Measurements from ENCODE around the gene SLC22A23.
"Not testable (repeated sequence)": the region's sequence is repeated elsewhere in the genome, so short reads cannot be mapped to it uniquely, and the experiment has no call there.

SLC22A23 gene

DNA sequence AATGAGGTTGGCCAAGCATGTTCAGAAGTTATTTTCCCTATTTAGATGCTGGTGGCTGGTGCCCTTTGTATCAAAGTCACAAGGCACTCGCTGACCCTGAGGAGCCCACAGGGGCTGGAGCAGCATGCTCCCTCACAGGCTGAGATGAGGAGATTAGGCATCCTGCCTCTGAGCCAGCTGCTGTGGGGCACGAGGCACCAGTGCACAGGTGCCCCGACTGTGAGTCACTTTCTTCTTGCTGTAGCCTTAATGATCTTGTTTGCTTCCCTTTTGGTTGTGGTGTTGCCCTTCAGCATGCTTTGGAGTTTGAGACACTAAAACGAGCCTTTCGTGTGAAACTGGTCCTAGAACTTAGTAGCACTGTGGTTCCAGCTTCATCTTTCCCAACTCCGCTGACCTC is 193.8 kb downstream of the SLC22A23 start:
- DNase-seq (ENCODE audit: low read depth) = no peak

DNA sequence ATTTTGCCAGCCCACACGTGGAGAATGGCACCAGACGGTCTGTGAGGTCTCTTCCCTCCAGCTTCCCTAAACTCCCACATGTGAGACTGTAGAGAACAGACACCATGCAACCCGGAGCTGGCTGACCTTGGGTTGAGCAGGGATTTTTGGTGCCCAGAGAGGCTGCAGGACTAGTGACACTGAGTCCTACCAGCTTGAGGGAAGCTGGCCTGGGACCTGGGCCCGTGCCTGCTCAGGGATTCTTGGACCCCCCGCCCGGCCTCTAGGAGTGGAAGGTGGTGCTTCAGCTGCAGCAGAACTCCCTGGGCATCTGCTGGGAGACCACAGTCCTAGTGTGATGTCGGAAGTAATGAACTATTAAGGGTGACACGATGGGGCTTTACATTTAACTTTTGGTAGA is 194.9 kb downstream of the SLC22A23 start:
- no peak for DNase-seq (ENCODE audit: low read depth)

- DNase-seq (ENCODE audit: low read depth) = no peak
Measured at GRCh38 chr6:3261518-3261820, 195.4 kb downstream of the SLC22A23 start.

DNA sequence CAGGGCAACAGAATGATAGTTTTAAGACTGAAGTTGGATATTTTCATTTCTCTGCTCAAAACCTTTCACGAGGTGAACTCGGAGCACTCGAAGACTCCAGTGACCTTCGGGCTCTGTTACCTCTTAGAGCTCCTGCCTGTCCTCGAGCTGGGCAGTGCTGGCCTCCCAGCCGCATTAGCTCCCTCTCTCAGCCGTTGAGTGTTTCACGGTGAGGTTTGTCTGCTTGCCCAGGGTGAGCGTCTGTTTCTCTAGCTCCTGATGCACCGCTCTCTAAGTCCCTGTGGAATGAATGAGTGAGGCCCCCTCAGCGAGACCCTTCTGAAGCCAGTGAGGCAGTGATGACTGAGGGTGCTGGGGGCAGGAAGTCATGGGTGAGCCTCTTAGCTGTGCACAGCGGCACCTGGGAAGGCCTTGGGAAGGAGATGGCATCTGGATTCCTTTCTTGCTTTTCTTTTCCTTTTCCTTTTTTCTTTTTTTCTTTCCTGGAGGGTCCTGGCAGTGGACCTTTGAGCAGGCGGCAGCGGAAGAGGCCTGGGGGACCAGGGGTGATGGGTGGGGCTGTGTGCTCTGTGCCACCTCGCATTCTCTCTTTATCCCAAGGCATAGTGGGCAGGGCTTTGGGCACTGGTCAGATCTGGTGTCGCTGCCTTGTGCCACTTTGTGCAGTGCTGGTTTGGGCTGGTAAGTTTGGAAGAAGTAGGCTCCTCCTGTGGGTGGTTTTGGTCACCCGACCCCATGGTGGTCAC is 195.9 kb downstream of the SLC22A23 start:
- DNase-seq (ENCODE audit: low read depth) = no peak

- no peak for DNase-seq (ENCODE audit: low read depth)
Measured at GRCh38 chr6:3260296-3260695, 196.6 kb downstream of the SLC22A23 start.

DNA sequence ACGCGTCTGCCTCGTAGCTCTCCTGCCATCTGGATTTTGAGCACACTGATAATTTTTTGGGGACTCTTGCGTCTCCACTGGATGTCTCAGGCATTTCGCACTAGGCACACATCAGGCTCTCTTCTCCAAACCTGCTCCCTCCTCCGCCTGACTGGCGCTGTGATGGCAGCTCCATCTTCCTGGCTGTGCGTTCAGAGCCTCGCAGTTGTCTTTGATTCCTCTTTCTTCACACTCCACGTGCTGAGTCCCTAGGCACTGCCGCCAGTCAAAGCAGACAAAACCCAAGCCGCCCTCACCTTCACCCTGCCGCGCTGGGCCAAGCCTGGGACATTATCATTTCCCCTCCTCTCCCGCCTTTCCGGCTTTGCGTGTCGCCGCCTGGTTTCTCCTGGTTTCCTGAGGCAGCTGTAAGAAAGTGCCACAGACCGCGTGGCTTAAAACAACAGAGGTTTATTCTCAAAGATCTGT is 197.3 kb downstream of the SLC22A23 start:
- no peak for DNase-seq (ENCODE audit: low read depth)

GRCh38 chr6:3258720-3259490 is 197.9 kb downstream of the SLC22A23 start, which contains the start of gene PSMG4:
Gene PSMG4 (plus strand): TSS chr6:3258947. CDS start chr6:3259023, 76 bp downstream.
- peak; percentile 86 for DNase-seq (ENCODE audit: low read depth)

DNA sequence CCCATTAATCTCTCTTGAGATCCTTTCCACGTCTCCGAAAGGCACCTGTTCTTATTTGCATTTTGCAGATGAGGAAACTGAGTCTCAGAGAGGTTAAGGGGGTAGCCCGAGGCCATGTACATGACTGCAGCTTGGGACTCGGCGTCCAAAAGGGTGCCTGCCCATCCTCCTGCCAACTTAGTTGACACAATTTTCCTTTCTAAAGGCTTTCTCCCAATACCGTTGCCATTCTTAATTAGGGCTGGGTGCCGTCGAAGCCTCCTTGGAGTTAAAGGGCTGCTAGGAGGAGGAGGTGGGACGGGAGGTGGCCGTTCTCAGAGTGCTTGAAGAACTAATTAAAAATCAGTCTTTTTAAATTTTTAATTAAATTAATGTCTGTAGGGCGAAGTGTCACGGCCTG is 198.6 kb downstream of the SLC22A23 start:
- DNase-seq (ENCODE audit: low read depth) = no peak

DNA sequence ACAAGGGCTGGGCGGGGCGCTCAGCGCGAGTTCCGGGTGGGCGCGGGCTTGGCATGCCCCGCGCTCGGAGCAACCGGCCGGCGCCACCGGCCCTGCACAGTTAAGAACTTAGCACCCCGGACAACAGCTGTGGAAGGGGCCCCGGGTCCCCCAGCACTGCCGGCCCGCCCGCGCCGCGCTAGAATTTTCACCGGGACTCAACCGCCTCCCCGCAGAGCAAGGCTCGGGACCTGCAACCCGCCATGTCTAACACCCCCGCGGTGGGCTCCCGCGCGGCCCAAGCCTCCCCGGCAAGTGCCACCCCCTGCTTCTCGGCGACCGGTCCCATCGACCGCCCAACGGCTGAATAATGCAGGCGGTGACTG is 203.3 kb downstream of the SLC22A23 start:
- no peak for DNase-seq (ENCODE audit: low read depth)

DNA sequence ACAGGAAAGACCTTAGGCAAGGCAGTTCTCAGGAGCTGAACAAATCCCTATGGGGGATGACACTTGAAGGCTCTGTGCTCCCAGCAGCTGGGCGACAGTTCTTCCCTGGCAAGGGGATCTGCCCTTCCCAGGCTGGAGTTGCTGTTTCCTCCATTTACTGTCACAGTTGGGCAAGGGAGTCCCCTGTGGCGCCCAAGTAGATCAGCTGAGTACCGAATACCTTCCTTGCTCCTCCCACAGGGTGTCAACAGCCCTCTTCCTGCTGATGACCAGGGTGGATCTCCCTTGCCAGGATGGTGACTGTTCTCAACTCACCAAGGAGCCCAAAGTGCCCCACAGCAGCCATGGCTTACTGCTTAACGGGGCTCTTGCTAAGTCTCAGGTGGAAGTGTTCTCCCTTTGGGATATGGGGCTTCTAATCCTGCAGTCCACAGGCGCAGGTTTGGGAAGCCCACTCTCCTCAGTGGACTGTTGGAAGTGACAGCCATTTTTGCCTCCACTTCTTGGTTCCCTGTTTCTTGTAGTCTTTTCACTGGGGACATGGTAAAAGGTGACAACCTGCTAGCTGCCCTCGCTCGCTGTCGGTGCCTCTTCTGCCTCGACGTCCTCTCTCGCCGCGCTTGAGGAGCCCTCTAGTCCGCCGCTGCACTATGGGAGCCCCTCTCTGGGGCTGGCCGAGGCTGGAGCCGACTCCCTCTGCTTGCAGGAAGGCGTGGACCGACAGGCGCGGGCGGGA is 203.8 kb downstream of the SLC22A23 start:
- no peak for DNase-seq (ENCODE audit: low read depth)

GRCh38 chr6:3252369-3252768 is 204.5 kb downstream of the SLC22A23 start:
- DNase-seq (ENCODE audit: low read depth) = no peak

DNA sequence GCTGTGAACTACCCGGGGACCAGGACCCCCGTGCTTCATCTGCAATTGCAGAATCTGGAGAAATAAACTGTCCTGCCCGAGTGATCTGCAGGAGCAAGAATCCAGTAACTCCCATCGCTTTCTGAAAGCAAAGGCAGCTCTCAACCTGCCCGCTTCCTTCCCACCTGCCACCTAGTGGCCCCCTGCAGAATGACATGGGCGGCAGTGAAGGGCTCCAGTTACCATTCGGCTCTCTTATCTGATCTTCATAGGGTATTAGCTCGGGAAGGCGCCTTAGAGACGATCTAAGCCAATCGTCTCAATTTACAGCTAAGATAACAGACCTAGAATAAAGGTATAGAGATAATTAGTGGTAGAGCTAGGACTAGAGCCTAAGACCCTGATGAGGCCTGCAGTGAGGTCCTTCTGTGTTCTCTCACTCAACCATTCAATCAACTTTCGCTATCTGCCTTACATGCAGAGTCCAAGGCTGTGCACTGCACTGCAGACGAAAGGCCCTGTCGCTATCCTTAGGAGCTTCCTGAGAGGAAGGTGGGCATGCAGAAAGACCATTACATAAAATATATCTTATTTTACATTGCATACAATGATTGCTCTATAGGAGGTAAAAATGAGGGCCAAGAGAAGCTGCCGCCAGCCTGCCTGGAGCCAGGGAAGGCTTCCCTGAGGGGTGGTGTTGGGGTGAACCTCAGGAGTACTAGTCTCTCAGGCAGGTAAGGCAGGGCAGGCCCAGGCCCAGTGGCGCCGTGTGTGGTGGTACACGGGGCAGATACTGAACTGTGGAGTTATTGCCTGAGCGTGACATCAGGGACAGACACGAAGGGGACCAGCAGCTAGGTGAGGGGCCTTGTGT is 205.2 kb downstream of the SLC22A23 start:
- peak; percentile 66 for DNase-seq (ENCODE audit: low read depth)

DNA sequence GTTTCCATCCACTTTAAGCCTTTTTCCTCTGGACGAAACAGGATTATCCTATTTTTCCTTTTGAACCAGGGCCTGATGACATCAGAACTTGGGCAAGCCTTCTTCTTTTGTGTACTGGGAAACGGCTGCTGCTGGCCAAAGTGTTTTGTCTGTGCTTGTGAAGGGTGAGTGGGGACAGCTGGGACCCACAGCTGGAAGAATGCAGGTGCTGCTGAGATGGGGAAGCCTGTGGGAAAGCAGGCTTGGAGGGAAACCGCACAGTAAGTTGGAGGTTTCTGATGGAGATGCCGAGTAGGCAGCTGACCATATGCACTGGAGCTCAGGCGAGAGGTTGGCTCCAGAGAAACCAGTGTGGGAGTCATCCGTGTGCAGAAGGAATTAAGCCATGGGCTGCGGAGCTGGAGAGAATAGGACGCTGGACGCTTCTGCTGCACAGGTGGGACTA is 206.6 kb downstream of the SLC22A23 start:
- no peak for DNase-seq (ENCODE audit: low read depth)

DNA sequence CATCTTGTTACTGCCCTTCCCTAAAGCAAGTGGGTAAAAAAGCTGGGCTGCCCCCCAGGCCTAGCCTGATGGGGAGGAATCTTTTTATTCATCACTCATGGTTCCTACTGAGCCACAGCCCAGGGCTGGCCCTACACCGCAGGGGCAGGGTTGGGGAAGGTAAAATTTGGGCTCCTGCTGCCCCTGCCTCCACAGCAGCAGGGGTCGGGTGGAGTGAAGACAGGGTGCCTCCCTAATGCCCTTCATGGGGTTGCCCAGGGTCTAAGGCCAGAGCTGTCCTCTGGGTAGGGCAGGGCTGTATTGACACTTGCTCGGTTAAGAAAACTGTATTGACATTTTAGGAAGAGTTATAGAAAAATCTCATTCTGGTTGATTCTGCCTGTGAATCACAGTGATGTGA is 207.0 kb downstream of the SLC22A23 start:
- DNase-seq (ENCODE audit: low read depth) = no peak

GRCh38 chr6:3247255-3248146 is 209.3 kb downstream of the SLC22A23 start:
- DNase-seq (ENCODE audit: low read depth) = no peak

- no peak for DNase-seq (ENCODE audit: low read depth)
Measured at GRCh38 chr6:3245216-3245615, 211.6 kb downstream of the SLC22A23 start.

DNA sequence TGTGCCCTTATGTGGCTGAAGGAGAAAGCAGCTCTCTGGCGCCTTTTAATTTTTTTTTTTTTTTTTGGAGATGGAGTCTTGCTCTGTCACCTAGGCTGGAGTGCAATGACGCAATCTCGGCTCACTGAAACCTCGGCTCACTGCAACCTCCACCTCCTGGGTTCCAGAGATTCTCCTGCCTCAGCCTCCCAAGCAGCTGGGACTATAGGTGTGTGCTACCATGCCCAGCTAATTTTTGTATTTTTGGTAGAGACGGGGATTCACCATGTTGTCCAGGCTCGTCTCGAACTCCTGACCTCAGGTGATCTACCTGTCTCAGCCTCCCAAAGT is 212.1 kb downstream of the SLC22A23 start:
- not testable (repeated sequence) for DNase-seq (ENCODE audit: low read depth)

DNA sequence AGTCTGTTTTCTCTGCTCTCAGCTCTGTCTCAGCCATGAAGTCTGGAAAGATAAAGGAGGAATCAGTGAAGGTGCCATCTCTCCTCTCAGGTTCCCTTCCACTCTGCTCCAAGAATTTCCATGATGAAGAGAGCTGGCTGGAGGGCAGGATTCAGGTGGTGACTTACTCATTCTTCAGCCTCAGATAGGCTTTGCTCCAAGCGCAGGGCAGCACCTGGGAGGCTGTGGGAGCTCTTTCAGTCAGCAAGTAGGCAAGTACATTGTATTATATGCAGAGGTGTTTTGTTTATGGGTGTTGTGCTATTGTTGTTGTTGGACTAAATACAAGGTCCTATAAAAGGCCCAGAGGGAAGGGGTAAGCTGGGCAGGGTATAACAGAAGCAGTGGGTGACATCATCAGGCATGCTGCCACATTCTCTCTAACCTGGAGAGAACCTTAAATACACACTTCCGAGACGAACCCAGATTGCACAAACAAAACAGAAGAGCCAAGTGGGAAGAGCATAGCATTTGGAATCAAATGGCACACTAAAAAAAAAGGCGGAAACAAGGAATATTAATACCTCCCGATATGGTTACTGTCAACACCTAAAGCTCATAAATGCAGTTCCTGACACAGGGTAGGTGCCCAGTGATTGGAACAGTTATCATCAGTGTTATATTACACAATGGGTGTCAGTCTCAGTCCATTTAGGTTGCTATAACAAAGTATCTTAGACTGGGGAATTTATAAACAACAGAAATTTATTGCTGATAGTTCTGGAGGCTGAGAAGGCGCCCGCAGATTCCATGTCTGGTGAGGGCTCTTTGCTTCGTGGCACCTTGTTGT is 212.6 kb downstream of the SLC22A23 start:
- no peak for DNase-seq (ENCODE audit: low read depth)

GRCh38 chr6:3242768-3243167 is 214.1 kb downstream of the SLC22A23 start:
- no peak for DNase-seq (ENCODE audit: low read depth)

- DNase-seq (ENCODE audit: low read depth) = not testable (repeated sequence)
Measured at GRCh38 chr6:3241745-3242144, 215.1 kb downstream of the SLC22A23 start.
